GM21737 (cell line): ENCODE measurements around the gene EPHB2.

ENCODE experiments used
- ATAC-seq: cut with Tn5 transposase; IDR thresholded peaks from one replicate; pipeline ENCODE4 v1.9.1; 2021; ENCODE audit warnings: mild to moderate bottlenecking, moderate library complexity; ENCODE audit not compliant: unreplicated experiment

The EPHB2 gene

GRCh38 chr1:22777388-22778057, 66.9 kb downstream of the EPHB2 start:
- no peak for ATAC-seq

DNA sequence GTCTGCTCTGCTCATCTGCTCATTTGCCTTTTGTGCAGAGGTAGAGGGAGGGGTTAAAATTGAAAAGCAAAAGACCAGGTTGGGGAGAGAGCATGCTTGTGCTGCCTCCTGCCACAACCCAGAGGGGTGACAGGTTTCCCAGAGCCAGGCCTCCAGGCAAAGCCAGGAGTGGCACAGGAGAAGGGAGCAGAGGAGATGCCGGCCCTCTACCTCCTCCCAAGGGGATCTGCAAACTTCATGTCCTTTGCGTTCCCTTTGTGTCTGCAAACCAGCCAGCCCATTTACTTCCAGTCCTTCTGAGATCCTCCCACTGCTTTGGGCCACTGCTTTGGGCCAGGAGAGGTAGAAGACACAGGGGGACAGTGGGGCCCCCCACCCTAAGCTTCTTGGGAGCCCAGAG, 67.8 kb downstream of the EPHB2 start:
- ATAC-seq, result no peak

- ATAC-seq, result no peak
Measured at GRCh38 chr1:22778862-22779520, 68.4 kb downstream of the EPHB2 start.

DNA sequence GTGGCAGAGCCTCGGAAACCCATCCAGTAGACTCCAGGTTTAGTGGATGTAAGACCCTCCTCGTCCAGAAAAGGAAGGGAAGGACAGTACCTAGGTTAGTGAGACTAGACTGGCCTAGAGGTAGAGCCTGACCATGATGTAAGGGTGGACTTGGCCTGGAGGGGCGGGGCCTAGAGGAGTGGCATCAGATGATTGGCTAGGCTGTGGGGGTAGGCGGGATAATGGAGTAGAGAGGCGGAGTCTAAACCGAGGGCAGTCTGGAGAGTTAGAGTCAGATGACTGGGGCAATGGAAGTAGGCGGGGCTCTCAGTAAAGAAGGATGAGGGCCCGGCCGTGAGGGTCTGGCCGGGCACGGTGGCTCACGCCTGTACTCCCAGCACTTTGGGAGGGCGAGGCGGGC, 70.1 kb downstream of the EPHB2 start:
- no peak for ATAC-seq

- ATAC-seq, result no peak
Measured at GRCh38 chr1:22781483-22781882, 70.8 kb downstream of the EPHB2 start.

- no peak for ATAC-seq
Measured at GRCh38 chr1:22782406-22782805, 71.8 kb downstream of the EPHB2 start.

GRCh38 chr1:22784317-22784716, 73.7 kb downstream of the EPHB2 start:
- ATAC-seq, result no peak

DNA sequence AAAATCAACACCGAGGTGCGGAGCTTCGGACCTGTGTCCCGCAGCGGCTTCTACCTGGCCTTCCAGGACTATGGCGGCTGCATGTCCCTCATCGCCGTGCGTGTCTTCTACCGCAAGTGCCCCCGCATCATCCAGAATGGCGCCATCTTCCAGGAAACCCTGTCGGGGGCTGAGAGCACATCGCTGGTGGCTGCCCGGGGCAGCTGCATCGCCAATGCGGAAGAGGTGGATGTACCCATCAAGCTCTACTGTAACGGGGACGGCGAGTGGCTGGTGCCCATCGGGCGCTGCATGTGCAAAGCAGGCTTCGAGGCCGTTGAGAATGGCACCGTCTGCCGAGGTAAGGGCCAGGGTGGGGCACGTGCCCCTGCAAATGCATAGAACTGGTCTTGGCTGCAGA, 74.1 kb downstream of the EPHB2 start:
- ATAC-seq, result no peak

DNA sequence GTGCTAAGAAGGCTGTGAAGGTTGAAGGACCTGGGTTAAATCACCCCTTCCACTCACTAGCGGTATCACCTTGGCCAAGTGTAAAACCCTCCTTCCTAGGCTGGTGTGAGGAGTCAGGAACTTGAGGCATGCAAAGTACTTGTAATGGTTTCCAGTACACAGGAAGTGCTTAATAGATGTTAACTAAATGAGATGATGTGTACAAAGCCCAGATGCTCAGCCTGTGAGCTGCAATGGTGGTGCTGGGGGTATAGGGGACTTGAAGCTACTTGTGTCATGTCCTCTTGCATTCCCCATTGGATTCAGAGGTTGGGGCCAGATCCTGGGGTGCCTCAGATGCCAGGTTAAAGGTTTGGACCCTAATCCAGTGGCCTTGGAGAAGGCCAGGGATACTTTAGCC, 75.5 kb downstream of the EPHB2 start:
- no peak for ATAC-seq

DNA sequence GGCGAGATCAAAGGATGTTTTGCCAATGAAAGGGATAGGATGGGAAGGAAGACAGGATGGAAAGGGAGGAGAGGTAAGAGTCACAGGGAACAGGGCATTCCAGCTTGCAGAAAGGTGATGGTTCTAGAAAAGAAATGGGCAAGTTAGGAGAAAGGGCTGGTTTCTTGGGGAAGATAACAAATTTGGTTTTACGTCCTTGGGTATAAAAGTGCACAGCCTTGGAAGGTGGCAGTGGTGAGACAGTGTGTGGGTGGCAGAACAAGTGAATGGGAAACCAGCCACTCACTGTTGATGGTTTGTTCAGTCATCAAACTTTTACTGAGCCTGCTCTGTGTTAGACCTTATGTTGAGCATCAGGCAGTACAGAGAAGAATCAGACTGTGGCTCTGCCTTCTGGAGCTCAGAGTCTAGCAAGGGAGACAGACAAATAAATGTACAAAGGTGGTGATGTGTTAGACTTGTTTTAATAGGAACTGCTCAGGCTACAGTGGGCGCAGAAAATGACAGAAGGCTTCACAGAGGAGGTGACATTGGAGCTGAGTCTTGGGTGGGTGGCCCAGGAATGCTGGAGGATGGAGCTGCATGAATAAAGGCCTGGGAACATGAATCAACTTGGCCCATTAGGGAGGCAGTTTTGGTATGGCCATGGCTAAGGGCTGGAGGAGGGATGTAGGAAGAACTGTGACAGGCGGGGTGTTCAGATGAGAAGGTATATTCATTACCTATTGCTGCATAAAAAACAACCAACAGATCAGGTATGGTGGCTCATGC, 76.3 kb downstream of the EPHB2 start:
- no peak for ATAC-seq

GRCh38 chr1:22787636-22788035, 77.0 kb downstream of the EPHB2 start:
- ATAC-seq, result no peak

DNA sequence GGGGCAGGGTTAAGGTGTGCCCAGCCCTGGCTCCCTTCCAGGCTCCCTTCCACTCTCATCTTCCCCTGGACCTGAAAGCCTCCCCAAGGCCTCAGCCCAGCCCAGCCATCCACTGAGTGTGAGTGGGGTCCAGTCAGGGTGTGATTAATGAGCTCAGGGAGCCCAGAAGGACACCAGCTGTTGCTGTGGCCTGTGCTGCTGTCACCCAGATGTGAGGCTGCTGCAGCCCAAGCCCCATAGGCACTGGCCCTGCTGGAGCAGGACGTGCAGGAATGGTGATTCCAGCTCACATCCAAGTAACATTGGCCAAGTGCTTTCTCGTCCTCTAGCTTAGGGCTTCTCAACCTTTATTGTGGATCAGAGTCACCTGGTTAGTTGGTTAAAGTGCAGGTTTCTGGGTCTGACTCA, 77.6 kb downstream of the EPHB2 start:
- ATAC-seq, result no peak

GRCh38 chr1:22789356-22789994, 78.8 kb downstream of the EPHB2 start:
- no peak for ATAC-seq

- ATAC-seq, result no peak
Measured at GRCh38 chr1:22790232-22791008, 79.8 kb downstream of the EPHB2 start.

- ATAC-seq, result no peak
Measured at GRCh38 chr1:22791831-22792347, 81.2 kb downstream of the EPHB2 start.

GRCh38 chr1:22792396-22793160, 81.9 kb downstream of the EPHB2 start:
- no peak for ATAC-seq

DNA sequence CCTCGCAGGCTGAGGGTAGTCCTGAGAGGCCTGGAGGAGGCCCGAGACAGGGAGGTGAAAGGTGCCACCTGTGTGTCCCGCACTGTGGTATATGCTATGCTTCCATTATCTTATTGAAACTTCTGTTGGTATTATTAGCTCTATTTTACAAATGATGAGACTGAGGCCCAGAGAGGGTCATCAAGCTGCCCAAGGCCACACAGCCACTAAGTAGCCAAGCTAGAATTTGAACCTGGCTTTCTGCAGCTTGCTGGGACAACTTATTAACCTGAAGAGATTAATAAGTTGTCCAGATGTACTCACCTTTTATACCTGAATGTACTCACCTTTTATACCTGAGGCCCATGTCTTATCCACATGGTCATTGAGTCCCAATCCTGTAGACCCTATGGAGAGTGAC, 83.0 kb downstream of the EPHB2 start:
- no peak for ATAC-seq

GRCh38 chr1:22794647-22795365, 84.2 kb downstream of the EPHB2 start:
- no peak for ATAC-seq

DNA sequence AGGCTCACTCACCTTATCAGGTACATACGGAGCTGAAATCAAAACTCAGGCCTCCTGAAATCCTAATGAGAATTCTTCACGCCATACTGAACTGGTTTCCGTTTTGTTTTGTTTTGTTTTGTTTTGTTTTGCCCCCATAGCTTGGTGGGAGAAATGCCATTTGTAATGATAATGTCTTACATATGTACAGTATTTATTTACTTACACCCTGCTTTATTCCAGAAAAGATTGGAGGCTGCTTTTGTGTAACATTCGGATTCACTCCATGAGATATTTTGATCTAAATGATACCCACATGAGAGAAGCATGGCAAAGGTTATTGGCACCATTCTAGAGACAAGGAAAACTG, 84.7 kb downstream of the EPHB2 start:
- ATAC-seq, result no peak
